MM.1S (cell line): ENCODE results near the gene RAMP3.

Experiments
- DNase-seq: peaks from one replicate; pipeline ENCODE4 v3.0.0-alpha.2; 2015
- H2AFZ ChIP-seq: fragments of 300-600 bp; sonication (generic); 2 replicates; pipeline ENCODE4 v1.6.0; 2016; ENCODE audit warnings: antibody characterized with exemption, low read length
- H3F3A ChIP-seq: fragments of 300-600 bp; sonication (generic); 2 replicates; pipeline ENCODE4 v1.6.1; 2016; ENCODE audit warnings: mild to moderate bottlenecking, antibody characterized with exemption, low read length, moderate library complexity, mixed read lengths; ENCODE audit not compliant: insufficient read depth
- H3K27ac ChIP-seq: fragments of 300-600 bp; sonication (generic); 2 replicates; pipeline ENCODE4 v1.5.1; 2016; ENCODE audit warnings: mild to moderate bottlenecking, low read length
- H3K27me3 ChIP-seq: fragments of 300-600 bp; sonication (generic); replicated peaks from 2 replicates; pipeline ENCODE4 v1.6.0; 2016; ENCODE audit warnings: low read length; ENCODE audit not compliant: insufficient read depth
- H3K36me3 ChIP-seq: fragments of 300-600 bp; sonication (generic); replicated peaks from 2 replicates; pipeline ENCODE4 v1.6.1; 2016; ENCODE audit warnings: mild to moderate bottlenecking, low read length, mixed read lengths; ENCODE audit not compliant: insufficient read depth
- H3K4me1 ChIP-seq: fragments of 300-600 bp; sonication (generic); 2 replicates; pipeline ENCODE4 v1.6.1; 2016; ENCODE audit warnings: low read length, mixed read lengths
- H3K4me2 ChIP-seq: fragments of 300-600 bp; sonication (generic); 2 replicates; pipeline ENCODE4 v1.6.0; 2016; ENCODE audit warnings: low read depth, low read length
- H3K4me3 ChIP-seq: fragments of 300-600 bp; sonication (generic); 2 replicates; pipeline ENCODE4 v1.5.1; 2016; ENCODE audit warnings: low read length, mixed read lengths
- H3K79me2 ChIP-seq: fragments of 300-600 bp; sonication (generic); 2 replicates; pipeline ENCODE4 v1.6.1; 2016; ENCODE audit warnings: mixed run types, low read length, mixed read lengths
- H3K9ac ChIP-seq: fragments of 300-600 bp; sonication (generic); 2 replicates; pipeline ENCODE4 v1.6.1; 2016; ENCODE audit warnings: low read length, mixed read lengths
- H3K9me2 ChIP-seq: fragments of 300-600 bp; sonication (generic); replicated peaks from 2 replicates; pipeline ENCODE4 v1.6.1; 2016; ENCODE audit warnings: mild to moderate bottlenecking, low read length, mixed read lengths; ENCODE audit not compliant: insufficient read depth
- H3K9me3 ChIP-seq: fragments of 300-600 bp; sonication (generic); replicated peaks from 2 replicates; pipeline ENCODE4 v1.6.1; 2016; ENCODE audit warnings: mild to moderate bottlenecking, low read length, mixed read lengths; ENCODE audit not compliant: insufficient read depth
- H4K20me1 ChIP-seq: fragments of 300-600 bp; sonication (generic); 2 replicates; pipeline ENCODE4 v1.6.1; 2016; ENCODE audit warnings: mild to moderate bottlenecking, low read length, moderate library complexity, mixed read lengths; ENCODE audit not compliant: insufficient read depth
- EZH2 ChIP-seq: fragments of 300-600 bp; sonication (generic); optimal IDR thresholded peaks from 2 replicates; pipeline ENCODE3; 2017; ENCODE audit warnings: low read depth, mild to moderate bottlenecking, antibody characterized with exemption, low read length, mixed read lengths
- EZH2phosphoT487 ChIP-seq: fragments of 300-600 bp; sonication (generic); IDR thresholded peaks from 2 replicates; pipeline ENCODE4 v1.6.1; 2018; ENCODE audit warnings: antibody characterized with exemption, low read length

The RAMP3 gene

GRCh38 chr7:45230611-45231165 lies 73.1 kb downstream of the RAMP3 start:
- Histone ChIP-seq H3K27ac (no peak overlapping the region), H3K9me2 (no peaks in the 10 kb centered on the region), H3K9ac (no peak overlapping the region), H3K79me2 (no peaks in the 10 kb centered on the region), H3K4me3 (no peak overlapping the region), H3K9me3 (no peaks in the 10 kb centered on the region), H4K20me1 (no peaks in the 10 kb centered on the region), H2AFZ (no peak overlapping the region), H3K36me3 (no peaks in the 10 kb centered on the region), H3F3A (no peaks in the 10 kb centered on the region), H3K4me1 (no peaks in the 10 kb centered on the region), H3K4me2 (no peak overlapping the region), H3K27me3 (no peaks in the 10 kb centered on the region)
- TF ChIP-seq EZH2 (no peak), EZH2phosphoT487 (no peak)
- no peak for DNase-seq

- Histone ChIP-seq H3K79me2 (no peaks in the 10 kb centered on the region), H3K27ac (no peak overlapping the region), H3K9me3 (no peaks in the 10 kb centered on the region), H3F3A (no peaks in the 10 kb centered on the region), H4K20me1 (no peaks in the 10 kb centered on the region), H3K9me2 (no peaks in the 10 kb centered on the region), H3K4me3 (no peak overlapping the region), H3K27me3 (no peaks in the 10 kb centered on the region), H3K9ac (no peak overlapping the region), H3K4me2 (no peak overlapping the region), H3K4me1 (no peaks in the 10 kb centered on the region), H3K36me3 (no peaks in the 10 kb centered on the region), H2AFZ (no peak overlapping the region)
- no peak for TF ChIP-seq EZH2phosphoT487
- DNase-seq: no peak
Measured at GRCh38 chr7:45233249-45233775, 75.7 kb downstream of the RAMP3 start.
